Thyroid gland (tissue), 4 donors: Measurements from ENCODE around the gene FHIT.

Source experiments
- CTCF ChIP-seq, 6 experiments: fragments of 200-600 bp in 3 of 6; fragments of 450-650 bp in 3 of 6; sonication (generic) in 3 of 6; IDR thresholded peaks; one replicate each; pipeline ENCODE4 v1.5.1; 2016 to 2019; ENCODE audit warnings: antibody characterized with exemption in 6 of 6, mild to moderate bottlenecking in 2 of 6, inconsistent platforms in 1 of 6, moderate library complexity in 1 of 6
- POLR2A ChIP-seq, 2 donors: fragments of 450-650 bp; IDR thresholded peaks; one replicate each; pipeline ENCODE4 v1.6.1; 2017; ENCODE audit warnings: antibody characterized with exemption in 2 of 2, mild to moderate bottlenecking in 2 of 2, moderate library complexity in 1 of 2

GRCh38 chr3:60094392-60094947 is 1156.8 kb downstream of the FHIT start:
- TF ChIP-seq CTCF (IDR thresholded peaks at IDR 0.05): no peak
- TF ChIP-seq POLR2A (IDR thresholded peaks at IDR 0.05): no peak
